ENCODE data around the gene GTPBP10. TPM values are rescaled to one million over a fixed set of nuclear protein-coding genes. Genes with fewer than 3 reads are reported as not detected.

GTPBP10 gene
- total and polyA plus RNA-seq, 2 donors (not counting 1 experiment from before 2014, with no cell fraction given), result 17.7 to 36.2 TPM

DNA sequence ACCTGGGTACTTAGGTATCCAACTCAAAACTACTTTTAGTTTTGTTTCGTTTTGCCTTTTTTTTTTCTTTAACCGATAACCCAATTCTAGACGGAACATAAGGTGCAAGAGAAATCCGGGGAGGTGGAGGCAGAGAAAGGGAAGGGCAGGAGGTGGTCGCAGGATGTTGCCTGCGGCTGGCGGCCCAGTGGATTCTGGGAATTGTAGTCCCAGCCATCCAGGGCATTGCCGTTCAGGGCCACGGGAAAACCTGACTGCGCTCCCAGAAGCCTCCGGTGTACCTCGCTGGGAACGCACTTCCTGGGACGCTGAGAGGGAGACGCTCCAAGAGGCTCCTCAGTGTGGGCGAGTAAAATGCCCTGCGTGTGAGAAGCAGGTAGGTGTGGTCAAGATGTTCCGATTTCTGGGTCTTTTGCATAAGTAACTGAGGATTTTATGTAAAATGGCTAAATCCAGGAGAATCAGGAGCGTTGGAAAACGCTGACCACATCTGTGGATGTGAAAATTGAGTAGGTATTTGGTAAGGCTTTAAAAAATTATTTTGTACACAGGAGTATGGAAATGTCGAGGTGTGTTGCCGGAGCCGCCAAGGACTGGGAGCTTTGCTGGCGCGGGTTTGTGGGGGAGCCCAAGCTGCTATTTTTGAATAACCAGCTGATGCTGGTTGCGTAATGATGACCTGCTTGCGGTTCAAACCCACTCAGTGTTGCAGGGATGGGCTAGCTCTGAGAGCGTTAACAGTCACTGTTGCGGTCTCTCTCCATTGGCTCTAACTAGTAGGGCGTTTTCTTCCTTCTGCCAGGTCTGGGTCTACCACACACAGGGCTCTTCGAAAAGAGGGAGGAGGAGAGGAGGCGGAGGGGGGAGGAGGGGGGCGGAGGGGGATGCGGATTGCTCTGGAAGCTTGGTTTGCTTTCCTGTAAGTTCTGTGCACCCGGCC is 56.9 kb downstream of the GTPBP10 start, which contains the start of gene CLDN12:
TSS of gene CLDN12 (plus strand) at position 288 of the 940 bp plus-strand sequence. CDS start 9,216 bp downstream, outside the sequence.
- H3K4me1 Mint-ChIP-seq, result peaks cover 20% of the 10 kb centered on the region
- WGBS (ENCODE audit: insufficient coverage), result under 1% methylated on average over 29 of the region's 35 CpGs
- ATAC-seq (ENCODE audit: low read depth) (peak; percentile 96), DNase-seq (peak; percentile 90)
- H3K79me2 ChIP-seq (ENCODE audit: control insufficient read depth, insufficient read depth, low read length), result no peaks in the 10 kb centered on the region
- H3K4me2 ChIP-seq (replicated peaks; ENCODE audit: low read depth, low read length, poor library complexity, severe bottlenecking), result peak within 1 kb of the TSS; percentile 98
- H3K27ac Mint-ChIP-seq, result peak within 1 kb of the TSS; percentile 98
- peaks cover 3% of the 10 kb centered on the region for H3K9me3 Mint-ChIP-seq (ENCODE audit: insufficient read depth)
- H3K4me3 Mint-ChIP-seq, result peak within 1 kb of the TSS; percentile 99
- TF ChIP-seq EZH2 (IDR thresholded peaks at IDR 0.05; ENCODE audit: borderline replicate concordance, insufficient read depth, low read depth, low read length, poor library complexity, severe bottlenecking) (no peak), CTCF (IDR thresholded peaks at IDR 0.05) (no peak)
- CTCF ChIA-PET, result interaction anchor here (0.9 to 3.0 kb wide), 5 partner anchors 10 to 249 kb away, joined by 3 to 11 read pairs (median 5); partner anchors contain the start of genes GTPBP10 and STEAP1
- peak within 1 kb of the TSS; percentile 47 to 72 for H3K27ac ChIP-seq (ENCODE audit: low read length in 2 of 2)
- no peaks in the 10 kb centered on the region for H3K36me3 ChIP-seq (replicated peaks in 1 of 2; ENCODE audit: control extremely low read depth in 1 of 2, control insufficient read depth in 1 of 2, extremely low read depth in 1 of 2, insufficient read depth in 2 of 2, low read length in 1 of 2)
- H3K9ac ChIP-seq (ENCODE audit: low read length), result peak within 1 kb of the TSS; percentile 98
- intact Hi-C loops (cut with micrococcal nuclease), result loop anchor here (1.0 to 10.0 kb wide), 6 partner anchors 57 to 1537 kb away; partner anchors contain the start of genes AKAP9, CFAP69, GTPBP10 and MTERF1
- no peaks in the 10 kb centered on the region for H4K20me1 ChIP-seq (ENCODE audit: control insufficient read depth, insufficient read depth, low read length, poor library complexity, severe bottlenecking)
- no peaks in the 10 kb centered on the region for H3K27me3 Mint-ChIP-seq
- peak within 1 kb of the TSS; percentile 65 to 98 (median 81) for H3K4me3 ChIP-seq (ENCODE audit: control extremely low read depth in 1 of 5, extremely low read depth in 1 of 5, insufficient read depth in 1 of 5, low read depth in 2 of 5, low read length in 4 of 5)
- peaks cover 5% of the 10 kb centered on the region in 2 donors for H3K4me1 ChIP-seq (ENCODE audit: control insufficient read depth in 2 of 2, insufficient read depth in 2 of 2, low read length in 2 of 2)
- peak within 1 kb of the TSS; percentile 91 for H2AFZ ChIP-seq (ENCODE audit: insufficient read depth, low read depth, low read length, poor library complexity, severe bottlenecking)
- peaks cover 2 to 4% (median 3%) of the 10 kb centered on the region in 3 donors for H3K9me3 ChIP-seq (ENCODE audit: control extremely low read depth in 1 of 3, control insufficient read depth in 2 of 3, insufficient read depth in 1 of 3, low read length in 2 of 3)
- no peaks in the 10 kb centered on the region for H3K27me3 ChIP-seq (replicated peaks in 1 of 4; ENCODE audit: control extremely low read depth in 1 of 4, control insufficient read depth in 3 of 4, insufficient read depth in 4 of 4, low read length in 3 of 4)
- POLR2A ChIA-PET, result interaction anchor here (0.6 to 1.2 kb wide), 3 partner anchors 54 to 68 kb away, joined by 4 to 8 read pairs (median 5); partner anchors contain the start of gene GTPBP10
